Measurements from ENCODE around the gene STAG2.
A peak's percentile ranks its signal among the peaks of the same experiment; 100 is the strongest.

STAG2 gene

DNA sequence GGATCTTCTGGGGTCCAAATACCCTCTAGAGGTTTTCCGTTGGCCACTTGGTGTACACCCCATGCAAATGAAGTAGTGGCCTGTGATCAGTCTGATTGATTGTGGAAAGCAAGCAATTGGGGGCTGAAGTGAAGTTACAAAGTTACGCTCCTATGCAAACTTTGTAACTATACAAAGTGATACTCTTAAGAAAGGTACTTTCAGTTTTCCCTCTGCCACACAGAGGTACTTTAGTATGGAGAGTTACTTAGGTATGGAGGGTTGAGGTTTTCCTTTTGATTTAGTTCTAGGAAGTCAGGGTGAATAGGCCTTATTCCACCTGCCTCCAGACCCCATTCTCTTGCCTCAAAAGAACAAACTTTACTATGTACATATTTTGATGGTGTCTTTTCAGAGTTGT is 28.7 kb downstream of the STAG2 start:
- no peak for DNase-seq (ENCODE audit: low read depth in 1 of 2, low spot score in 1 of 2)
- H3K4me3 ChIP-seq (replicated peaks; ENCODE audit: insufficient read depth, low read length): no peak overlapping the region
- no peak overlapping the region for H3K27ac ChIP-seq (replicated peaks)
- TF ChIP-seq SPI1 (IDR thresholded peaks at IDR 0.05; ENCODE audit: borderline replicate concordance, low read depth) (no peak), POLR2AphosphoS5 (IDR thresholded peaks at IDR 0.05; ENCODE audit: low read depth) (no peak), GABPA (IDR thresholded peaks at IDR 0.05; ENCODE audit: low read depth) (no peak)
- TF ChIP-seq, protein P1, sequence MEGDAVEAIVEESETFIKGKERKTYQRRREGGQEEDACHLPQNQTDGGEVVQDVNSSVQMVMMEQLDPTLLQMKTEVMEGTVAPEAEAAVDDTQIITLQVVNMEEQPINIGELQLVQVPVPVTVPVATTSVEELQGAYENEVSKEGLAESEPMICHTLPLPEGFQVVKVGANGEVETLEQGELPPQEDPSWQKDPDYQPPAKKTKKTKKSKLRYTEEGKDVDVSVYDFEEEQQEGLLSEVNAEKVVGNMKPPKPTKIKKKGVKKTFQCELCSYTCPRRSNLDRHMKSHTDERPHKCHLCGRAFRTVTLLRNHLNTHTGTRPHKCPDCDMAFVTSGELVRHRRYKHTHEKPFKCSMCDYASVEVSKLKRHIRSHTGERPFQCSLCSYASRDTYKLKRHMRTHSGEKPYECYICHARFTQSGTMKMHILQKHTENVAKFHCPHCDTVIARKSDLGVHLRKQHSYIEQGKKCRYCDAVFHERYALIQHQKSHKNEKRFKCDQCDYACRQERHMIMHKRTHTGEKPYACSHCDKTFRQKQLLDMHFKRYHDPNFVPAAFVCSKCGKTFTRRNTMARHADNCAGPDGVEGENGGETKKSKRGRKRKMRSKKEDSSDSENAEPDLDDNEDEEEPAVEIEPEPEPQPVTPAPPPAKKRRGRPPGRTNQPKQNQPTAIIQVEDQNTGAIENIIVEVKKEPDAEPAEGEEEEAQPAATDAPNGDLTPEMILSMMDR (IDR thresholded peaks at IDR 0.05; ENCODE audit: insufficient read depth, low read length): no peak
- H3K27me3 ChIP-seq (ENCODE audit: insufficient read depth, poor library complexity, severe bottlenecking): no peaks in the 10 kb centered on the region

DNA sequence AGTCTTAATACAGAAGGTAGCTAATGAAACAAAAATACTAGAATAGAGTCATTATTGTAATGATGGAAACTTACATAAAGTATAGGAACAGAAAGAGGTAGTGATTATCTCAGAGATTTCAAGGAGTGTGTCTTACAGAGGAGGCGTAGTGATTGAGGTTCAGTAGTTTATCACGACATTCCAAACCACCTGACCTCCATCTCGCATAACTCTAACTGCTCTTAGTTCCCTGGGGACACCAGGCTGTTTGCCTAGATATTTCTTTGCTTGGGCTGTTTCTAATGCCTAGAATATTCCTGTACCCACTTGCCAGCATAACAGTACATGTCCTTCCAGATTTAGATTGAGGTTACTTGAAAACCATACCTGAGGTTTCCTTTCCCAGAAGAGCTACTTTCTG is 29.1 kb downstream of the STAG2 start:
- Histone ChIP-seq H3K27me3 (ENCODE audit: insufficient read depth, poor library complexity, severe bottlenecking) (no peaks in the 10 kb centered on the region), H3K4me3 (replicated peaks; ENCODE audit: insufficient read depth, low read length) (no peak overlapping the region), H3K27ac (replicated peaks) (no peak overlapping the region)
- no peak for DNase-seq (ENCODE audit: low read depth in 1 of 2, low spot score in 1 of 2)
- TF ChIP-seq POLR2AphosphoS5 (IDR thresholded peaks at IDR 0.05; ENCODE audit: low read depth) (no peak), SPI1 (IDR thresholded peaks at IDR 0.05; ENCODE audit: borderline replicate concordance, low read depth) (no peak), GABPA (IDR thresholded peaks at IDR 0.05; ENCODE audit: low read depth) (no peak)
- TF ChIP-seq, protein P2, sequence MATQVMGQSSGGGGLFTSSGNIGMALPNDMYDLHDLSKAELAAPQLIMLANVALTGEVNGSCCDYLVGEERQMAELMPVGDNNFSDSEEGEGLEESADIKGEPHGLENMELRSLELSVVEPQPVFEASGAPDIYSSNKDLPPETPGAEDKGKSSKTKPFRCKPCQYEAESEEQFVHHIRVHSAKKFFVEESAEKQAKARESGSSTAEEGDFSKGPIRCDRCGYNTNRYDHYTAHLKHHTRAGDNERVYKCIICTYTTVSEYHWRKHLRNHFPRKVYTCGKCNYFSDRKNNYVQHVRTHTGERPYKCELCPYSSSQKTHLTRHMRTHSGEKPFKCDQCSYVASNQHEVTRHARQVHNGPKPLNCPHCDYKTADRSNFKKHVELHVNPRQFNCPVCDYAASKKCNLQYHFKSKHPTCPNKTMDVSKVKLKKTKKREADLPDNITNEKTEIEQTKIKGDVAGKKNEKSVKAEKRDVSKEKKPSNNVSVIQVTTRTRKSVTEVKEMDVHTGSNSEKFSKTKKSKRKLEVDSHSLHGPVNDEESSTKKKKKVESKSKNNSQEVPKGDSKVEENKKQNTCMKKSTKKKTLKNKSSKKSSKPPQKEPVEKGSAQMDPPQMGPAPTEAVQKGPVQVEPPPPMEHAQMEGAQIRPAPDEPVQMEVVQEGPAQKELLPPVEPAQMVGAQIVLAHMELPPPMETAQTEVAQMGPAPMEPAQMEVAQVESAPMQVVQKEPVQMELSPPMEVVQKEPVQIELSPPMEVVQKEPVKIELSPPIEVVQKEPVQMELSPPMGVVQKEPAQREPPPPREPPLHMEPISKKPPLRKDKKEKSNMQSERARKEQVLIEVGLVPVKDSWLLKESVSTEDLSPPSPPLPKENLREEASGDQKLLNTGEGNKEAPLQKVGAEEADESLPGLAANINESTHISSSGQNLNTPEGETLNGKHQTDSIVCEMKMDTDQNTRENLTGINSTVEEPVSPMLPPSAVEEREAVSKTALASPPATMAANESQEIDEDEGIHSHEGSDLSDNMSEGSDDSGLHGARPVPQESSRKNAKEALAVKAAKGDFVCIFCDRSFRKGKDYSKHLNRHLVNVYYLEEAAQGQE (IDR thresholded peaks at IDR 0.05; ENCODE audit: insufficient replicate concordance, low read depth): no peak
- TF ChIP-seq, protein P1 (IDR thresholded peaks at IDR 0.05; ENCODE audit: insufficient read depth, low read length): no peak

DNA sequence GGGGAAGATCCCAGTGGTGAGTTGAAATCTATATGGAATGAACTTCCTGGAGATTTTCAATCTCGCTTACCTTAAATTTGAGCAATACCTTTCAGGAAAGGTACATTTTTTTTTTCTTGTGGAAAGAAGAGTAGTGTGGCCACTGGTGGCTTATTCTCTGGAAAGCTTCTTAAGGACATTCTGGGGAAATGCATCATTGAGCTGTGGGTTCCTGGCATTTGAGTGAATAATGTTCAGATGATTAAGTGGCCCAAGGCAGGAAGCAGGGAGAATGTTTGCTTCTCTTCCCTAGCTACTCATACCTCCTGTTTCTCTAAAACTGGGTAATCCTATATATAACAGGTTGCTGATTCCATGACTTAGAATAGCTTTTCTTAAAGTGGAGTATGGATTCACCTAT is 31.8 kb downstream of the STAG2 start:
- Histone ChIP-seq H3K27ac (replicated peaks) (peak overlapping the region; percentile 74), H3K4me3 (replicated peaks; ENCODE audit: insufficient read depth, low read length) (no peak overlapping the region), H3K27me3 (ENCODE audit: insufficient read depth, poor library complexity, severe bottlenecking) (no peaks in the 10 kb centered on the region)
- TF ChIP-seq, protein P2 (IDR thresholded peaks at IDR 0.05; ENCODE audit: insufficient replicate concordance, low read depth): no peak
- TF ChIP-seq SPI1 (IDR thresholded peaks at IDR 0.05; ENCODE audit: borderline replicate concordance, low read depth): no peak
- TF ChIP-seq GABPA (IDR thresholded peaks at IDR 0.05; ENCODE audit: low read depth): no peak
- no peak for TF ChIP-seq POLR2AphosphoS5 (IDR thresholded peaks at IDR 0.05; ENCODE audit: low read depth)
- TF ChIP-seq, protein P1 (IDR thresholded peaks at IDR 0.05; ENCODE audit: insufficient read depth, low read length): no peak
- DNase-seq (ENCODE audit: low read depth in 1 of 2, low spot score in 1 of 2): no peak
